Omental fat pad (tissue), 4 donors: ENCODE results near the gene CD14. TPM values are rescaled to one million over a fixed set of nuclear protein-coding genes. Genes with fewer than 3 reads are reported as not detected.
"Not testable (repeated sequence)": the region's sequence is repeated elsewhere in the genome, so short reads cannot be mapped to it uniquely, and the experiment has no call there.

Source experiments
- ATAC-seq: fragments of 150-250 bp; one replicate; pipeline ENCODE4 v1.9.1; 2016; ENCODE audit warnings: mild to moderate bottlenecking, moderate library complexity; ENCODE audit not compliant: low FRiP score
- DNase-seq: peaks from one replicate; pipeline ENCODE4 v3.0.0-alpha.2; 2019; ENCODE audit warnings: low spot score
- total RNA-seq, 4 donors: library from RNA; depleted of rRNA; stranded (reverse); fragments of >200 nt; gene quantifications; one replicate each; pipeline ENCODE4 v1.1.0, GENCODE V29; 2016
- TF ChIP-seq, protein P1 (sequence below), 3 donors: fragments of 450-650 bp; IDR thresholded peaks; one replicate each; pipeline ENCODE4 v1.5.1; 2016 to 2017; ENCODE audit warnings: antibody characterized with exemption in 3 of 3, mild to moderate bottlenecking in 3 of 3, moderate library complexity in 2 of 3

CD14 gene
- total RNA-seq, 4 donors from 2014 or later, result 129 to 173 (median 158) TPM

GRCh38 chr5:140628711-140629110 lies 4.3 kb downstream of the CD14 start:
- TF ChIP-seq, protein P1, sequence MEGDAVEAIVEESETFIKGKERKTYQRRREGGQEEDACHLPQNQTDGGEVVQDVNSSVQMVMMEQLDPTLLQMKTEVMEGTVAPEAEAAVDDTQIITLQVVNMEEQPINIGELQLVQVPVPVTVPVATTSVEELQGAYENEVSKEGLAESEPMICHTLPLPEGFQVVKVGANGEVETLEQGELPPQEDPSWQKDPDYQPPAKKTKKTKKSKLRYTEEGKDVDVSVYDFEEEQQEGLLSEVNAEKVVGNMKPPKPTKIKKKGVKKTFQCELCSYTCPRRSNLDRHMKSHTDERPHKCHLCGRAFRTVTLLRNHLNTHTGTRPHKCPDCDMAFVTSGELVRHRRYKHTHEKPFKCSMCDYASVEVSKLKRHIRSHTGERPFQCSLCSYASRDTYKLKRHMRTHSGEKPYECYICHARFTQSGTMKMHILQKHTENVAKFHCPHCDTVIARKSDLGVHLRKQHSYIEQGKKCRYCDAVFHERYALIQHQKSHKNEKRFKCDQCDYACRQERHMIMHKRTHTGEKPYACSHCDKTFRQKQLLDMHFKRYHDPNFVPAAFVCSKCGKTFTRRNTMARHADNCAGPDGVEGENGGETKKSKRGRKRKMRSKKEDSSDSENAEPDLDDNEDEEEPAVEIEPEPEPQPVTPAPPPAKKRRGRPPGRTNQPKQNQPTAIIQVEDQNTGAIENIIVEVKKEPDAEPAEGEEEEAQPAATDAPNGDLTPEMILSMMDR (IDR thresholded peaks at IDR 0.05), result no peak
- ATAC-seq (no peak), DNase-seq (no peak)

DNA sequence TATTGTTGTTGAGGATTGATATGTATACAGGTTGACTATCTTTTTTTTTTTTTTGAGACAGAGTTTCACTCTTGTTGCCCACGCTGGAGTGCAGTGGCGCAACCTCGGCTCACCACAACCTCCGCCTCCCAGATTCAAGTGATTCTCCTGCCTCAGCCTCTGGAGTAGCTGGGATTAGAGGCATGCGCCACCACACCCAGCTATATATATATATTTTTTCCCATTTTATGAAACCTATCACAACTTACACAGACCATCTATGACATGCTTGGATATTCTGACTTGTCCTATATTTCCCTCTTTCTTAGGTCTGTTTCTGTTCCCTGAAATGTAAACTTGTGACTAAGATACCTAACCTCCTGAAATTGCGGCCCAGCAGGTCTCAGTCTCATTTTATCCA lies 5.0 kb downstream of the CD14 start:
- TF ChIP-seq, protein P1 (IDR thresholded peaks at IDR 0.05), result no peak
- no peak for ATAC-seq
- DNase-seq, result no peak

DNA sequence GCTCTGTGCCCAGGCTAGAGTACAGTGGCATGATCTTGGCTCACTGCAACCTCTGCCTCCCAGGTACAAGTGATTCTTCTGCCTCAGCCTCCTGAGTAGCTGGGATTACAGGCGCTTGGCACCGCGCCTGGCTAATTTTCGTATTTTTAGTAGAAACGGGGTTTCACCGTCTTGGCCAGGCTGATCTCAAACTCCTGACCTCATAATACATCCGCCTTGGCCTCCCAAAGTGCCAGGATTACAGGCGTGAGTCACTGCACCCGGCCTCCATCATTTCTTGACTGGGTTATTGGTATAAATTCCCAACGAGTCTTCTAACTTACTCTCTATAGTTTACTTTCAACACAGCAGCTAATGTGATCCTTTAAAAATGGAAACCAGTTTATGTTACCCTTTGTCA lies 8.1 kb downstream of the CD14 start:
- not testable (repeated sequence) for ATAC-seq, DNase-seq

GRCh38 chr5:140623061-140623460 lies 9.9 kb downstream of the CD14 start:
- not testable (repeated sequence) for DNase-seq, ATAC-seq

GRCh38 chr5:140622301-140622700 lies 10.7 kb downstream of the CD14 start:
- DNase-seq (no peak), ATAC-seq (no peak)
- TF ChIP-seq, protein P1 (IDR thresholded peaks at IDR 0.05), result no peak

DNA sequence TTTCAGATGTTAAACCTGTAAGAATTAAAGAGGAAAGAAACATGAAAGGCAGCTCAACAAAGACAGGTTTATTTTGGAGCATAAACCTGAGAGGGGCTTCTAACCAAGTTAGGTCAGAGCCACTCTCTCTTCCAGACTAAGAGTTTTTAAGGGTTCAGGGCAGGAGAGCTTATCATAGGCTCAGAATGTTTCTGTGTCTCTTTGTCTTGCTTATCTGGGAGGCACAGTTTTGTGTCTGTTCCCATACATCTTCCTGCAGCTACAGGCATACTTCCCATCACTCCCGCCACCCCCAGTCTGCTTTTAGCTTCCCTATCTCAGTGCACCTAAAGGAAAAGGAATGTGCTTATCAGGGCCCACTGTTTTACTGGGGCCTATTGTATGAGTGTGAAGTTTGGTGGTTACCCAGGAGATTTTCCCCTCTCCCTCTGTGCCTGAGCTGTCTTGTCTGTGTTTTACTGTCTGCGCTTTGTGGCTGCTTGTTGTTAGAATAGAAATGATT lies 21.9 kb downstream of the CD14 start:
- DNase-seq (no peak), ATAC-seq (no peak)
- TF ChIP-seq, protein P1 (IDR thresholded peaks at IDR 0.05), result no peak

- TF ChIP-seq, protein P1 (IDR thresholded peaks at IDR 0.05), result no peak
- ATAC-seq (no peak), DNase-seq (no peak)
Measured at GRCh38 chr5:140609126-140609525, 23.8 kb downstream of the CD14 start.

DNA sequence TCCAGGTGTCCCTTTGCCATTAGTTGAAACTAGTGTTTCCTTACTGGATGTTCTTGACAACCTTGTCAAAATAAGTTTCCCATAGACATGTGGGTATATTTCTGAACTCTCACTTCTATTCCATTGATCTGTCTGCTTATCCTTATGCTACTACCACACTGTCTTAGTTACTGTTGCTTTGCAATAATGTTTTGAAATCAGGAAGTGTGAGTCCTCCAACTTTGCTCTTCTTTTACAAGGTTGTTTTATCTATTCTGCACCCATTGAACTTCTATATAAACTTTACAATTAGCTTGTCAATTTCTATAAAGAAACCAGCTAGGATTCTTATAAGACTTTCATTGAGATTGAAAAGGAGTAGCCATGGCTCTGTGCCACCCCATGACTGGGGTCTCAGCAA lies 24.3 kb downstream of the CD14 start:
- DNase-seq, result no peak
- TF ChIP-seq, protein P1 (IDR thresholded peaks at IDR 0.05), result no peak
- ATAC-seq, result no peak
